HT1080 (cell line): ENCODE results near the gene FAM53B. TPM values are rescaled to one million over a fixed set of nuclear protein-coding genes. Genes with fewer than 3 reads are reported as not detected.

ENCODE experiments used
- small RNA-seq: library from RNA; depleted of rRNA; stranded (forward); fragments of <200 nt; gene quantifications from one replicate; pipeline ENCODE3, GENCODE V24; 2014
- total RNA-seq: library from RNA; depleted of rRNA; stranded (reverse); fragments of >200 nt; shearing (Covaris generic); gene quantifications from 2 replicates; pipeline ENCODE4 v1.2.3, GENCODE V29; 2014; rRNA removed

Gene FAM53B
- total RNA-seq, 1 experiment from 2014 or later: 17.6 TPM

Small RNA genes within 50 kb of the gene (small RNA-seq; reads per million reads assigned to genes)
- not detected for gene RF00019

Other genes with a start within 250 kb of the FAM53B start
- 26.2 and 29.9 TPM in 2 replicates for gene EEF1AKMT2, start 47.5 kb upstream of the FAM53B start, total RNA-seq
- 15.4 and 15.6 TPM in 2 replicates for gene ABRAXAS2, start 57.4 kb upstream of the FAM53B start, total RNA-seq
- gene ZRANB1, start 197.7 kb upstream of the FAM53B start, total RNA-seq: 11.3 and 11.5 TPM in 2 replicates